Measurements from ENCODE around the gene LGALS8.
"Not testable (repeated sequence)": the region's sequence is repeated elsewhere in the genome, so short reads cannot be mapped to it uniquely, and the experiment has no call there.

The LGALS8 gene

GRCh38 chr1:236523704-236524141, at the start of gene LGALS8:
LGALS8 (plus strand) TSS chr1:236523982; CDS start chr1:236526071, 2,089 bp downstream.
- peak; percentile 94 for DNase-seq

GRCh38 chr1:236476019-236476418, 47.8 kb upstream of the LGALS8 start:
- no peak for DNase-seq

- DNase-seq = no peak
Observed at GRCh38 chr1:236480758-236481436, 42.9 kb upstream of the LGALS8 start.

- DNase-seq = no peak
Observed at GRCh38 chr1:236484310-236484971, 39.3 kb upstream of the LGALS8 start.

- DNase-seq = no peak
Observed at GRCh38 chr1:236486356-236487002, 37.3 kb upstream of the LGALS8 start.

GRCh38 chr1:236489161-236489560, 34.6 kb upstream of the LGALS8 start:
- DNase-seq = not testable (repeated sequence)

GRCh38 chr1:236489710-236490377, 33.9 kb upstream of the LGALS8 start:
- DNase-seq = no peak

GRCh38 chr1:236491469-236492136, 32.2 kb upstream of the LGALS8 start:
- DNase-seq = no peak

GRCh38 chr1:236492378-236492777, 31.4 kb upstream of the LGALS8 start:
- no peak for DNase-seq

- no peak for DNase-seq
Observed at GRCh38 chr1:236494082-236494481, 29.7 kb upstream of the LGALS8 start.

GRCh38 chr1:236494586-236495466, 29.0 kb upstream of the LGALS8 start:
- no peak for DNase-seq

GRCh38 chr1:236495467-236496112, 28.2 kb upstream of the LGALS8 start:
- DNase-seq = no peak

- DNase-seq = no peak
Observed at GRCh38 chr1:236497908-236498307, 25.9 kb upstream of the LGALS8 start.

- DNase-seq = no peak
Observed at GRCh38 chr1:236501093-236501492, 22.7 kb upstream of the LGALS8 start.

GRCh38 chr1:236502579-236502971, 21.2 kb upstream of the LGALS8 start:
- DNase-seq = no peak

- peak; percentile 59 for DNase-seq
Observed at GRCh38 chr1:236502972-236503639, 20.7 kb upstream of the LGALS8 start.

GRCh38 chr1:236504338-236504737, 19.4 kb upstream of the LGALS8 start:
- DNase-seq = not testable (repeated sequence)

GRCh38 chr1:236507022-236507700, 16.6 kb upstream of the LGALS8 start:
- DNase-seq = no peak

GRCh38 chr1:236508593-236509027, 15.2 kb upstream of the LGALS8 start:
- no peak for DNase-seq

GRCh38 chr1:236509203-236509602, 14.6 kb upstream of the LGALS8 start:
- DNase-seq = no peak

Data from right forelimb (tissue), 1 donor.